RWPE1 (cell line): ENCODE data around the gene PKM.

Source experiments
- CTCF ChIA-PET: fragments of 350-600 bp; sonication (Branson Sonifier 250); formaldehyde crosslinking; extraction: SDS; loops from one replicate; lab custom pipeline; 2021; lab: Yijun Ruan, JAX
- POLR2A ChIA-PET: fragments of 400-600 bp; formaldehyde crosslinking; extraction: SDS; loops from one replicate; lab custom pipeline; 2020; ENCODE audit warnings: antibody characterized with exemption; ENCODE audit not compliant: low non-redundant PET; lab: Yijun Ruan, JAX
- DNase-seq: peaks from one replicate; pipeline ENCODE4 v3.0.0; 2012; ENCODE audit warnings: low spot score
- H3K27ac ChIP-seq: fragments of 450-650 bp; 2 replicates; pipeline ENCODE4 v1.5.1; 2017
- TF ChIP-seq, protein P1 (sequence below): fragments of 450-650 bp; conservative IDR thresholded peaks from 2 replicates; pipeline ENCODE4 v1.5.1; 2017; ENCODE audit warnings: low read depth, mild to moderate bottlenecking

PKM gene

DNA sequence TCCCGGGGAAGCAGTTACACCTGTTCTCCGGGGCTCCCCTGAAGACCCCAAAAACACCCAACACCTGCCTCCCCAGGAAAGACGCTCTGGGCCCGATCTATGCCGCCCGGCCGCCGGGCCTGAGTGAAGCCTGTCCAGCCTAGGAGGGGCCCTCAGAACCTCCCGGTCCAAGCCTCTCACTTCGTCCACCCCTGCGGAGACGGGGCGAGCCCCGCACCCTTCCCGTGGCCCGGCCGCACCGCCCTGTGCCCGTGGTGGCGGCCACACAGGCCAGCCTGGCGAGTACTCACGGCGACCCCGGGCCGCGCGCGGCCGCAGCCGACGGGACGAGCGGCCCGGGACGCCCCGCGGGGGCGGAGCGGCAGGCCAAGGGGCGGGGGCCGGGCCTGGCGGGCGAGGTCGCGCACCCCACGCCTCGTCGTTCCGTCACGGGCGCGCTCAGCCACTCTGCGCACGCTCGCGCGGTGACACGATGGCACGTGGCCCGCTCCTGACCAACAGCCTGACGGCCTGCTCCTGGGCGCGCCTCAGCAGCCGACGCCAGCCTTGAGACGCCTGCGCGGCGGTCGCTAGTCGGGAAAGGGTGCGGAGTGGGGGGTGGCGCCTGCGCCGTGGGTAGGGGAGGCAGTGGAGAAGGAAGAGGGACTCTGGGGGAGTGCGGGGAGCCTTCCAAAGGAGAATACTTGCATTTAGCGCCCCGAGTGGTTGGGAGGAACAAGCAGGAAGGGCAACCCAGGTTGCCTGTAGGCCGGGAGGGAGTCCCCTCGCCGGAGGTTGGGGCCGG is 41.4 kb upstream of the PKM start, which contains the start of gene PARP6:
Gene PARP6 (minus strand): TSS at position 342 of the 784 bp plus-strand sequence. CDS start 5,077 bp downstream, outside the sequence.
- DNase-seq = peak; percentile 99
- H3K27ac ChIP-seq = peak within 1 kb of the TSS; percentile 82
- TF ChIP-seq, protein P1, sequence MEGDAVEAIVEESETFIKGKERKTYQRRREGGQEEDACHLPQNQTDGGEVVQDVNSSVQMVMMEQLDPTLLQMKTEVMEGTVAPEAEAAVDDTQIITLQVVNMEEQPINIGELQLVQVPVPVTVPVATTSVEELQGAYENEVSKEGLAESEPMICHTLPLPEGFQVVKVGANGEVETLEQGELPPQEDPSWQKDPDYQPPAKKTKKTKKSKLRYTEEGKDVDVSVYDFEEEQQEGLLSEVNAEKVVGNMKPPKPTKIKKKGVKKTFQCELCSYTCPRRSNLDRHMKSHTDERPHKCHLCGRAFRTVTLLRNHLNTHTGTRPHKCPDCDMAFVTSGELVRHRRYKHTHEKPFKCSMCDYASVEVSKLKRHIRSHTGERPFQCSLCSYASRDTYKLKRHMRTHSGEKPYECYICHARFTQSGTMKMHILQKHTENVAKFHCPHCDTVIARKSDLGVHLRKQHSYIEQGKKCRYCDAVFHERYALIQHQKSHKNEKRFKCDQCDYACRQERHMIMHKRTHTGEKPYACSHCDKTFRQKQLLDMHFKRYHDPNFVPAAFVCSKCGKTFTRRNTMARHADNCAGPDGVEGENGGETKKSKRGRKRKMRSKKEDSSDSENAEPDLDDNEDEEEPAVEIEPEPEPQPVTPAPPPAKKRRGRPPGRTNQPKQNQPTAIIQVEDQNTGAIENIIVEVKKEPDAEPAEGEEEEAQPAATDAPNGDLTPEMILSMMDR = peak; percentile 88
- CTCF ChIA-PET = interaction anchor here (1.0 kb wide), 1 partner anchor 33 kb away, joined by 4 read pairs; no protein-coding TSS in a partner anchor
- POLR2A ChIA-PET = no interaction called here

DNA sequence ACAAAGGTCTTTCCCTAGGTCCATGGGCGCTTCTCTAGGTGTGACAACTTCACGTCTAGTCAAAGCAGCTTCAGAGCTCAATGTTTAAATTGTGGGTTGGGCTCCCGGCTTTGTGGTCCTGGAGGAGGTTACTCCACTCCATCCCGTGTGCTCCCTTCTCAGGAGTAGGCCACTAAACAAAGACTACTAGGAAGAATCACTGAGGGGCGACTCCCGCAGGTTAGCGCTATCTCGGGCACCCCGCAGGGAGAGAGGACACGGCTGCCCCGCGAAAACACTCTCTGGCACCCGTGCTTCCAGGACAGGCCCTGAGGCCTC is 40.9 kb upstream of the PKM start:
- DNase-seq = peak; percentile 46
- H3K27ac ChIP-seq = peak overlapping the region; percentile 82
- POLR2A ChIA-PET = no interaction called here

DNA sequence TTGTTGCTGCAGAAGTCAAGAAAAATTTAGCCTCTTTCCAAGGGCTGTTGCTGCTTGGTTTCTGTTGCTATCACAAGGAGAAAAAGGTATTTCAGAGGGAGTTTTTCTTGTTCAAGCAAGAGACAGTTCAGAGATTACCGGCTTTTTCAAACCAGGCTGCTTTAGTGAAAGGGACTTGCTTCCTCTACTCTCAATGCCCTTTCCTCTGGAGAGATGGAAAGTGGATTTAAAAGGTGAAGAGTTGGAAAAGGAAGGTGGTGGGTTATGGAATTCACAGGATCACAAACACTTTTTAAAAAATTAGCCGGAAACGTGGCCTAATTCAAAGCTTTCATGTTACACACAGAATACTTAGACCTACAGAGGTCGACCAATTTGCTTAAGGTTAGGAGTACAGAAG is 40.2 kb upstream of the PKM start:
- POLR2A ChIA-PET = no interaction called here
- no peak for DNase-seq
- H3K27ac ChIP-seq = no peak overlapping the region
- CTCF ChIA-PET = no interaction called here
- TF ChIP-seq, protein P1 = no peak

More for the DNA sequence above, 40.9 kb upstream of the PKM start:
- CTCF ChIA-PET = no interaction called here
- TF ChIP-seq, protein P1 = no peak

DNA sequence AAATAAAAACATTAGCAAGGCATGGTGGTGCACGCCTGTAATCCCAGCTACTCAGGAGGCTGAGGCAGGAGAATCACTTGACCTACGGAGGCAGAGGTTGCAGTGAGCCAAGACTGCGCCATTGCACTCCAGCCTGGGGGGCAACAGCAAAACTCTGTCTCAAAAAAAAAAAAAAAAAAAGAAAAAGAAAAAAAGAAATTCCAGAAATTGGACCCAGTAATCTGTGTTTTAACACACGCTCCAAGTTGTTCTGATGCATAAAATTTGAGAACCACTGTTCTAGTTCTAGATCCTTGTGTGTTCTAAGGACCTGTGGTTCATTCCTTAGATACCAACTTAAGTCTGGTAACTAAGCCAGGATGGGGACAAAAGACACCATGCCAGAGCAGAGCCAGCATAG is 38.7 kb upstream of the PKM start:
- TF ChIP-seq, protein P1 = no peak
- DNase-seq = no peak
- H3K27ac ChIP-seq = no peak overlapping the region
- ChIA-PET POLR2A (no interaction called here), CTCF (no interaction called here)

DNA sequence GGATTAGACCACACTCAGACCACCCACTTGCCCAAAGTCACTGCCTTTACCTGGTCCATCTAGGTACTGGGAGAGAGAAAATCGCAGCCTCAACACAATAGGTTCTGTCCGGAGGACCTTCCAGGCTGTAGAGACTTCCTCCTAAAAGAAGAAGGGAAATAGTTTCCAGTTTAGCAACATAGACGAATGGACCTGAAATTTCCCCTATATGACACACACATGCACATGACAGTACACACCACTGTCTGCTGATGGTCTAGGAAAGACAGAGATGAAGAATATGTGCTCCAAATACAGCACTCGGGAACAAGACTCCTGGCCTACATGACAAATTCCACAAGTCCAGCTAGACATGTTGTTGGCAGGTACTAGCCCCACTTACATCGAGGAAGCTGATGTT is 34.0 kb upstream of the PKM start:
- ChIA-PET POLR2A (no interaction called here), CTCF (interaction anchor here (1.3 kb wide), 1 partner anchor 38 kb away, joined by 3 read pairs; no protein-coding TSS in a partner anchor)
- TF ChIP-seq, protein P1 = no peak
- no peak for DNase-seq
- H3K27ac ChIP-seq = no peak overlapping the region

DNA sequence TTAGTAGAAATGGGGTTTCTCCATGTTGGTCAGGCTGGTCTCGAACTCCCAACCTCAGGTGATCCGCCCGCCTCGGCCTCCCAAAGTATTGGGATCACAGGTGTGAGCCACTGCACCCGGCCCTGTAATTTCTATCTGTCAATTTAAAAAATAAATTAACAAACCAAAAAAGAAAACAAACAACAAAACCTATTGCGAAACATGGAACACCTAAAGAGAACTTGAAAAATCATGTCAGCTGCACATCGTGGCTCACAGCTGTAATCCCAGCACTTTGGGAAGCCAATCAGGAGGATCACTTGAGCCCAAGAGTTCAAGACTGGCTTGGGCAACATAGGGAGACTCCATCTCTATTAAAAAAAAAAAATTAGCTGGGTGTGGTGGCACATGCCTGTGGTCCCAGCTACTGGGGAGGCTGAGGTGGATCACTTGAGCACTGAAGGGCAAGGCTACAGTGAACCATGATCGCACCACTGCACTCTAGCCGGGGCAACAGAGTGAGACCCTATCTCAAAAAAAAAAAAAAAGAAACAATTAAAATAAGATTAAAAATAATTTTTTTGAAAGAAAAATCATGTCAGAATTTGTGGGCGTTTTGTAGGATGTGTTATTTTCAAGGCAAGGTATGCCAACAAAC is 21.8 kb upstream of the PKM start:
- ChIA-PET CTCF (interaction anchor here (0.6 kb wide), 1 partner anchor 817 kb away, joined by 3 read pairs; no protein-coding TSS in a partner anchor), POLR2A (no interaction called here)
- H3K27ac ChIP-seq = 0 out of 2 replicates have a peak overlapping the region, but pooled peaks have one; percentile 5
- no peak for DNase-seq
- TF ChIP-seq, protein P1 = no peak
